Caco-2 (cell line): ENCODE data around the gene IRF1. TPM values are rescaled to one million over a fixed set of nuclear protein-coding genes. Genes with fewer than 3 reads are reported as not detected.
"Not testable (repeated sequence)": the region's sequence is repeated elsewhere in the genome, so short reads cannot be mapped to it uniquely, and the experiment has no call there.

Experiments used
- BruUV-seq: library from RNA; stranded (reverse); fragments of 400-500 nt; replicated peaks from 2 replicates; lab custom pipeline; 2021; lab: Mats Ljungman, UMichigan
- CTCF ChIA-PET: fragments of 300-600 bp; sonication (Branson Sonifier 250); formaldehyde crosslinking; loops from one replicate; lab custom pipeline; 2022; ENCODE audit warnings: antibody characterized with exemption; lab: Charles Lee
- POLR2A ChIA-PET: fragments of 300-600 bp; sonication (Branson Sonifier 250); formaldehyde crosslinking; loops from one replicate; lab custom pipeline; 2022; ENCODE audit warnings: antibody characterized with exemption; lab: Charles Lee
- DNase-seq, 2 experiments: peaks; one replicate each; pipeline versions ENCODE4 v3.0.0 to v3.0.0-alpha.2; 2020 to 2022
- H3K27me3 ChIP-seq: replicated peaks from 2 replicates; pipeline ENCODE4 v1.6.0; 2011; ENCODE audit warnings: low read length; ENCODE audit not compliant: control insufficient read depth, insufficient read depth
- H3K36me3 ChIP-seq: 2 replicates; pipeline ENCODE4 v1.5.1; 2011; ENCODE audit warnings: low read length; ENCODE audit not compliant: control insufficient read depth, insufficient read depth
- H3K4me1 ChIP-seq: fragments of 250-450 bp; sonication (Bioruptor Pico); 2 replicates; pipeline ENCODE4 v1.5.1; 2020; ENCODE audit warnings: mild to moderate bottlenecking
- H3K4me3 ChIP-seq: 2 replicates; pipeline ENCODE4 v1.5.1; 2011; ENCODE audit warnings: low read depth, mild to moderate bottlenecking, control low read depth, low read length
- H3K9me3 ChIP-seq: fragments of 250-450 bp; sonication (Bioruptor Pico); 2 replicates; pipeline ENCODE4 v1.5.1; 2020; ENCODE audit warnings: mild to moderate bottlenecking, moderate library complexity
- H3K27ac Mint-ChIP-seq: one replicate; pipeline ENCODE4 v1.8.0; 2022; ENCODE audit warnings: mixed read lengths; ENCODE audit not compliant: unreplicated experiment
- H3K27me3 Mint-ChIP-seq: one replicate; pipeline ENCODE4 v1.8.0; 2022; ENCODE audit warnings: mixed read lengths; ENCODE audit not compliant: insufficient read depth, unreplicated experiment
- H3K36me3 Mint-ChIP-seq: one replicate; pipeline ENCODE4 v1.8.0; 2022; ENCODE audit warnings: mild to moderate bottlenecking, mixed read lengths; ENCODE audit not compliant: insufficient read depth, unreplicated experiment
- H3K4me1 Mint-ChIP-seq: one replicate; pipeline ENCODE4 v1.8.0; 2022; ENCODE audit warnings: low read depth, mixed read lengths; ENCODE audit not compliant: unreplicated experiment
- H3K4me3 Mint-ChIP-seq: one replicate; pipeline ENCODE4 v1.8.0; 2022; ENCODE audit warnings: mild to moderate bottlenecking, moderate library complexity, mixed read lengths; ENCODE audit not compliant: unreplicated experiment
- H3K9me3 Mint-ChIP-seq: one replicate; pipeline ENCODE4 v1.8.0; 2022; ENCODE audit warnings: mixed read lengths; ENCODE audit not compliant: unreplicated experiment
- CTCF ChIP-seq, 2 experiments: fragments of 200-600 bp in 1 of 2; IDR thresholded peaks; 1 replicate in 1 of 2; 2 replicates in 1 of 2; pipeline versions ENCODE4 v1.5.1 to v1.8.0; 2011 to 2022; ENCODE audit warnings: antibody characterized with exemption in 1 of 2, control low read depth in 1 of 2, inconsistent platforms in 1 of 2, low read depth in 1 of 2, low read length in 1 of 2, mild to moderate bottlenecking in 1 of 2, moderate library complexity in 1 of 2; ENCODE audit not compliant: insufficient read depth in 1 of 2, severe bottlenecking in 1 of 2, unreplicated experiment in 1 of 2
- intact Hi-C: fragments of 100-400 bp; cut with micrococcal nuclease; formaldehyde crosslinking; loops from one replicate; pipeline ENCODE4 v1.10.0; 2022; ENCODE audit not compliant: unreplicated experiment
- total RNA-seq: library from RNA; stranded (reverse); gene quantifications from 2 replicates; pipeline ENCODE4 v1.2.3, GENCODE V29; 2022

The IRF1 gene
- total RNA-seq, 1 experiment from 2014 or later = 16.8 TPM

- no TSS peak for BruUV-seq
- no peaks in the 10 kb centered on the region for H3K27me3 ChIP-seq
- no peaks in the 10 kb centered on the region for H3K36me3 Mint-ChIP-seq
- intact Hi-C loops = no loop called here
- no peaks in the 10 kb centered on the region for H3K36me3 ChIP-seq
- no peaks in the 10 kb centered on the region for H3K9me3 Mint-ChIP-seq
- no peaks in the 10 kb centered on the region for H3K9me3 ChIP-seq
- ChIA-PET POLR2A (no interaction called here), CTCF (no interaction called here)
- no peak overlapping the region for H3K4me3 Mint-ChIP-seq
- H3K27me3 Mint-ChIP-seq = no peaks in the 10 kb centered on the region
- H3K27ac Mint-ChIP-seq = no peak overlapping the region
- TF ChIP-seq CTCF (IDR thresholded peaks at IDR 0.05; ENCODE audit: insufficient read depth in 1 of 2, low read depth in 1 of 2, low read length in 1 of 2, severe bottlenecking in 1 of 2, unreplicated experiment in 1 of 2) = no peak
- no peak overlapping the region for H3K4me3 ChIP-seq
- no peak for DNase-seq
- H3K4me1 ChIP-seq = peaks cover 17% of the 10 kb centered on the region
- H3K4me1 Mint-ChIP-seq = peaks cover 22% of the 10 kb centered on the region
These were observed 51.7 kb downstream of the IRF1 start for GRCh38 chr5:132438917-132439316.

GRCh38 chr5:132438267-132438645, 52.3 kb downstream of the IRF1 start:
- H3K27ac Mint-ChIP-seq, H3K36me3 Mint-ChIP-seq, H3K9me3 Mint-ChIP-seq, DNase-seq, H3K27me3 ChIP-seq, H3K9me3 ChIP-seq, H3K4me3 Mint-ChIP-seq, H3K4me3 ChIP-seq, BruUV-seq, intact Hi-C loops, H3K36me3 ChIP-seq, H3K27me3 Mint-ChIP-seq, CTCF ChIA-PET: not testable (repeated sequence)
- peaks cover 14% of the 10 kb centered on the region; the same call in 1 of the 2 replicates for H3K4me1 ChIP-seq
- H3K4me1 Mint-ChIP-seq = peaks cover 22% of the 10 kb centered on the region
- POLR2A ChIA-PET = interaction anchor here (0.7 to 0.9 kb wide), 2 partner anchors 52 to 58 kb away, joined by 4 read pairs; partner anchors contain the start of gene IRF1

GRCh38 chr5:132437604-132438266, 52.8 kb downstream of the IRF1 start:
- CTCF ChIA-PET = no interaction called here
- H3K9me3 Mint-ChIP-seq = no peaks in the 10 kb centered on the region
- H3K4me3 Mint-ChIP-seq = no peak overlapping the region
- Histone ChIP-seq H3K4me3 (no peak overlapping the region), H3K27me3 (no peaks in the 10 kb centered on the region), H3K9me3 (no peaks in the 10 kb centered on the region), H3K36me3 (no peaks in the 10 kb centered on the region), H3K4me1 (peaks cover 14% of the 10 kb centered on the region; the same call in 1 of the 2 replicates)
- POLR2A ChIA-PET = interaction anchor here (0.7 to 0.9 kb wide), 2 partner anchors 52 to 59 kb away, joined by 4 read pairs; partner anchors contain the start of gene IRF1
- no peak overlapping the region for H3K27ac Mint-ChIP-seq
- peaks cover 22% of the 10 kb centered on the region for H3K4me1 Mint-ChIP-seq
- no peaks in the 10 kb centered on the region for H3K27me3 Mint-ChIP-seq
- intact Hi-C loops = no loop called here
- TF ChIP-seq CTCF (IDR thresholded peaks at IDR 0.05; ENCODE audit: insufficient read depth in 1 of 2, low read depth in 1 of 2, low read length in 1 of 2, severe bottlenecking in 1 of 2, unreplicated experiment in 1 of 2) = no peak
- no TSS peak for BruUV-seq
- no peaks in the 10 kb centered on the region for H3K36me3 Mint-ChIP-seq
- DNase-seq = no peak
